Stomach (tissue), 4 donors: ENCODE results near the gene ZBTB49.

Source experiments
- POLR2AphosphoS5 ChIP-seq, 3 donors: sonication (generic); formaldehyde crosslinking; IDR thresholded peaks; one replicate each; pipeline ENCODE4 v1.6.1; 2016; ENCODE audit warnings: antibody characterized with exemption in 3 of 3
- TF ChIP-seq, protein P1 (sequence below), 7 experiments: fragments of 450-650 bp in 4 of 7; fragments of 200-600 bp in 3 of 7; sonication (generic) in 3 of 7; IDR thresholded peaks; one replicate each; pipeline ENCODE4 v1.5.1; 2016 to 2019; ENCODE audit warnings: antibody characterized with exemption in 7 of 7, control low read depth in 2 of 7, mild to moderate bottlenecking in 1 of 7

DNA sequence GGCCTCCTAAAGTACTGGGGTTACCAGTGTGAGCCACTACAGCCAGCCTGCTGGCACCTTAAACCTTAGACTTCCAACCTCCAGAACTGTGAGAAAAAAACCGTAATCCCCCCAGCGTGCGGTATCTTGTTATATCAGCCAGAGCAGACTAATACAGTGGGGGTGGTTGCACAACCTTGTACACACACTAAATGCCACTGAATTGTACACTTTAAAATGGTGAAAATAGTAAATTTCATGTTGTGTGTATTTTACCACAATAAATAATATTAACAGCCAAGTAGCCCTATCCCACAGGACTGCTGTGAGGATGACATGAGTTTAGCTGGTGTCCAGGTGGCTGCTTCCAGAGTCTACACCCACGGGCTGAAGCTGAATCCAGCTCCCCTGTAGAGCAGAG lies 38.8 kb downstream of the ZBTB49 start:
- TF ChIP-seq POLR2AphosphoS5 (IDR thresholded peaks at IDR 0.05), result no peak
- TF ChIP-seq, protein P1, sequence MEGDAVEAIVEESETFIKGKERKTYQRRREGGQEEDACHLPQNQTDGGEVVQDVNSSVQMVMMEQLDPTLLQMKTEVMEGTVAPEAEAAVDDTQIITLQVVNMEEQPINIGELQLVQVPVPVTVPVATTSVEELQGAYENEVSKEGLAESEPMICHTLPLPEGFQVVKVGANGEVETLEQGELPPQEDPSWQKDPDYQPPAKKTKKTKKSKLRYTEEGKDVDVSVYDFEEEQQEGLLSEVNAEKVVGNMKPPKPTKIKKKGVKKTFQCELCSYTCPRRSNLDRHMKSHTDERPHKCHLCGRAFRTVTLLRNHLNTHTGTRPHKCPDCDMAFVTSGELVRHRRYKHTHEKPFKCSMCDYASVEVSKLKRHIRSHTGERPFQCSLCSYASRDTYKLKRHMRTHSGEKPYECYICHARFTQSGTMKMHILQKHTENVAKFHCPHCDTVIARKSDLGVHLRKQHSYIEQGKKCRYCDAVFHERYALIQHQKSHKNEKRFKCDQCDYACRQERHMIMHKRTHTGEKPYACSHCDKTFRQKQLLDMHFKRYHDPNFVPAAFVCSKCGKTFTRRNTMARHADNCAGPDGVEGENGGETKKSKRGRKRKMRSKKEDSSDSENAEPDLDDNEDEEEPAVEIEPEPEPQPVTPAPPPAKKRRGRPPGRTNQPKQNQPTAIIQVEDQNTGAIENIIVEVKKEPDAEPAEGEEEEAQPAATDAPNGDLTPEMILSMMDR (IDR thresholded peaks at IDR 0.05), result no peak
